K562 (cell line): ENCODE data around the gene JAK3. TPM values are rescaled to one million over a fixed set of nuclear protein-coding genes. Genes with fewer than 3 reads are reported as not detected.

Source experiments
- ATAC-seq: fragments of 200-7000 bp; cut with Tn5 transposase; 3 replicates; pipeline ENCODE4 v1.9.1; 2020; ENCODE audit warnings: moderate library complexity
- BruUV-seq: library from RNA; stranded (reverse); fragments of 400-500 nt; replicated peaks from 2 replicates; lab custom pipeline; 2021; lab: Mats Ljungman, UMichigan
- CTCF ChIA-PET: fragments of 300-600 bp; formaldehyde crosslinking; extraction: SDS; loops from one replicate; lab custom pipeline; 2021; ENCODE audit warnings: low intra/inter-chr PET ratio; lab: Yijun Ruan, JAX
- POLR2A ChIA-PET: fragments of 300-600, 350-650 bp; sonication (Branson Sonifier 250); formaldehyde crosslinking; extraction: SDS; loops from one replicate; lab custom pipeline; 2021; ENCODE audit warnings: antibody characterized with exemption, inconsistent platforms; lab: Yijun Ruan, JAX
- DNase-seq, 4 experiments: peaks; one replicate each; pipeline versions ENCODE4 v3.0.0 to v3.0.0-alpha.2; 2011 to 2018; ENCODE audit warnings: low spot score in 3 of 4, mixed read lengths in 3 of 4; ENCODE audit errors: extremely low read depth in 1 of 4
- FAIRE-seq: peaks from 2 replicates; lab custom pipeline; 2011; peaks lifted over from hg19 to GRCh38; lab: Jason Lieb, UNC
- H2AFZ ChIP-seq: 2 replicates; pipeline ENCODE4 v1.6.0; 2011; ENCODE audit warnings: low read depth, low read length, control low read depth, inconsistent platforms
- H3K27ac ChIP-seq: fragments of 200-600 bp; 3 replicates; pipeline ENCODE4 v1.8.0; 2011; ENCODE audit warnings: low read depth, mild to moderate bottlenecking, control low read depth, inconsistent platforms, low read length, moderate library complexity, mixed read lengths; ENCODE audit errors: extremely low read depth
- H3K27me3 ChIP-seq, 2 experiments: fragments of 300-600 bp in 1 of 2; 2 replicates in 1 of 2; 3 replicates in 1 of 2; pipeline versions ENCODE4 v1.6.0 to v1.8.0; 2011; ENCODE audit warnings: inconsistent platforms in 2 of 2, low read length in 2 of 2, mild to moderate bottlenecking in 1 of 2, mixed read lengths in 1 of 2, moderate library complexity in 1 of 2; ENCODE audit not compliant: control insufficient read depth in 2 of 2, insufficient read depth in 2 of 2
- H3K36me3 ChIP-seq: fragments of 300-600 bp; 3 replicates; pipeline ENCODE4 v1.8.0; 2011; ENCODE audit warnings: mild to moderate bottlenecking, low read length, inconsistent platforms; ENCODE audit not compliant: control insufficient read depth, insufficient read depth
- H3K4me1 ChIP-seq, 2 experiments: fragments of 200-600 bp in 1 of 2; replicated peaks in 1 of 2; 2 replicates in 1 of 2; 3 replicates in 1 of 2; pipeline versions ENCODE4 v1.5.1 to v1.8.0; 2011; ENCODE audit warnings: inconsistent platforms in 2 of 2, low read length in 2 of 2, mild to moderate bottlenecking in 1 of 2, mixed read lengths in 1 of 2, moderate library complexity in 1 of 2; ENCODE audit not compliant: control insufficient read depth in 2 of 2, insufficient read depth in 2 of 2
- H3K4me2 ChIP-seq: 2 replicates; pipeline ENCODE4 v1.6.1; 2011; ENCODE audit warnings: low read length, control low read depth, inconsistent platforms, mixed read lengths; ENCODE audit not compliant: insufficient read depth
- H3K4me3 ChIP-seq: fragments of 200-600 bp; sonication (generic), shearing (Covaris generic); 2 replicates; pipeline ENCODE4 v1.5.1; 2016; ENCODE audit warnings: control low read depth, inconsistent platforms
- H3K79me2 ChIP-seq: fragments of 200-600 bp; 3 replicates; pipeline ENCODE4 v1.8.0; 2011; ENCODE audit warnings: low read length, inconsistent platforms; ENCODE audit not compliant: control insufficient read depth, insufficient read depth
- H3K9ac ChIP-seq, 2 experiments: 2 replicates each; pipeline versions ENCODE4 v1.6.0 to v1.6.1; 2011; ENCODE audit warnings: low read depth in 2 of 2, low read length in 2 of 2, control low read depth in 1 of 2, inconsistent platforms in 1 of 2, mild to moderate bottlenecking in 1 of 2, mixed read lengths in 1 of 2; ENCODE audit not compliant: insufficient read depth in 1 of 2
- H3K9me1 ChIP-seq: one replicate; pipeline ENCODE4 v1.6.0; 2011; ENCODE audit warnings: inconsistent platforms, mild to moderate bottlenecking, low read length, moderate library complexity; ENCODE audit not compliant: control insufficient read depth, insufficient read depth
- H3K9me3 ChIP-seq: replicated peaks from 2 replicates; pipeline ENCODE4 v1.5.1; 2011; ENCODE audit warnings: low read depth, low read length, inconsistent platforms; ENCODE audit not compliant: control insufficient read depth, insufficient read depth
- H4K20me1 ChIP-seq: replicated peaks from 2 replicates; pipeline ENCODE4 v1.6.1; 2011; ENCODE audit warnings: low read length, inconsistent platforms, mixed read lengths; ENCODE audit not compliant: control insufficient read depth, insufficient read depth
- ATF7 ChIP-seq: fragments of 450-650 bp; IDR thresholded peaks from 2 replicates; pipeline ENCODE4 v1.7.1; 2014; ENCODE audit warnings: mild to moderate bottlenecking, moderate library complexity
- ETV1 ChIP-seq: fragments of 450-650 bp; conservative IDR thresholded peaks from 2 replicates; pipeline ENCODE4 v1.6.1; 2016; ENCODE audit warnings: missing genetic modification characterization, control low read depth, low read depth, missing compliant biosample characterization
- FOXK1 ChIP-seq: sonication (generic); formaldehyde crosslinking; IDR thresholded peaks from 2 replicates; pipeline ENCODE4 v1.8.0; 2022; ENCODE audit warnings: missing genetic modification reagents, mild to moderate bottlenecking, borderline replicate concordance
- GABPB1 ChIP-seq: sonication (generic); formaldehyde crosslinking; IDR thresholded peaks from 2 replicates; pipeline ENCODE4 v1.8.0; 2022; ENCODE audit warnings: mild to moderate bottlenecking, missing genetic modification reagents
- HNRNPH1 ChIP-seq: fragments of 200-400 bp; formaldehyde crosslinking; optimal IDR thresholded peaks from 2 replicates; pipeline ENCODE3; 2017; ENCODE audit warnings: low read depth, mild to moderate bottlenecking, low read length, moderate library complexity
- KDM1A ChIP-seq, 2 experiments: fragments of 450-650 bp; IDR thresholded peaks; 2 replicates each; pipeline ENCODE4 v1.6.1; 2016; ENCODE audit warnings: mild to moderate bottlenecking in 2 of 2
- KDM5B ChIP-seq: fragments of 200-600 bp; sonication (generic); IDR thresholded peaks from 2 replicates; pipeline ENCODE4 v1.6.1; 2012; ENCODE audit warnings: low read depth, mild to moderate bottlenecking, moderate library complexity, low read length, control low read depth, inconsistent platforms; ENCODE audit not compliant: insufficient replicate concordance
- PHF21A ChIP-seq: fragments of 450-650 bp; IDR thresholded peaks from 2 replicates; pipeline ENCODE4 v1.6.1; 2017; ENCODE audit warnings: low read depth, borderline replicate concordance
- POLR2B ChIP-seq: fragments of 450-650 bp; IDR thresholded peaks from 2 replicates; pipeline ENCODE4 v1.6.1; 2018; ENCODE audit warnings: low read depth; ENCODE audit not compliant: partially characterized antibody
- SREBF2 ChIP-seq: sonication (generic); formaldehyde crosslinking; IDR thresholded peaks from 2 replicates; pipeline ENCODE4 v1.4.0; 2020; ENCODE audit warnings: mild to moderate bottlenecking, missing genetic modification reagents
- TCFL5 ChIP-seq: fragments of 250-450 bp; sonication (Bioruptor Pico); conservative IDR thresholded peaks from 2 replicates; pipeline ENCODE4 v1.6.1; 2021; ENCODE audit warnings: mild to moderate bottlenecking, moderate library complexity, matching md5 sums
- ZEB2 ChIP-seq: fragments of 450-650 bp; IDR thresholded peaks from 2 replicates; pipeline ENCODE4 v1.6.1; 2016
- ZNF184 ChIP-seq: sonication (generic); formaldehyde crosslinking; IDR thresholded peaks from 2 replicates; pipeline ENCODE4 v1.5.0; 2020; ENCODE audit warnings: missing genetic modification reagents
- ZNF263 ChIP-seq: sonication (generic); formaldehyde crosslinking; IDR thresholded peaks from 2 replicates; pipeline ENCODE4 v1.8.0; 2022; ENCODE audit warnings: mild to moderate bottlenecking, missing genetic modification reagents, borderline replicate concordance
- ZNF445 ChIP-seq: fragments of 250-450 bp; sonication (Bioruptor Pico); IDR thresholded peaks from 2 replicates; pipeline ENCODE4 v1.4.0; 2020; ENCODE audit warnings: low read depth, mild to moderate bottlenecking, moderate library complexity
- ZNF586 ChIP-seq: fragments of 450-650 bp; formaldehyde crosslinking; conservative IDR thresholded peaks from 2 replicates; pipeline ENCODE4 v1.4.0; 2020; ENCODE audit warnings: mild to moderate bottlenecking, moderate library complexity
- ZNF707 ChIP-seq: fragments of 250-450 bp; sonication (Bioruptor Pico); conservative IDR thresholded peaks from 2 replicates; pipeline ENCODE4 v1.8.0; 2022; ENCODE audit warnings: inconsistent platforms, mild to moderate bottlenecking, moderate library complexity
- ZSCAN32 ChIP-seq: fragments of 450-650 bp; formaldehyde crosslinking; IDR thresholded peaks from 2 replicates; pipeline ENCODE4 v1.4.0; 2020; ENCODE audit warnings: mild to moderate bottlenecking, moderate library complexity
- WGBS: fragments of 100-300 bp; shearing (Covaris generic); methylation state at CpG from one replicate; pipeline ENCODE4 v1.1.6; 2016; ENCODE audit warnings: low coverage, mixed read lengths; ENCODE audit not compliant: insufficient coverage; ENCODE audit errors: missing lambda C conversion rate; 5-methylcytosine and 5-hydroxymethylcytosine counted together
- in situ Hi-C: fragments of 300-500 bp; cut with MboI; formaldehyde crosslinking; loops from 4 replicates; pipeline ENCODE4 v1.15.0; 2018; ENCODE audit warnings: inconsistent platforms, mixed read lengths
- intact Hi-C: fragments of 100-400 bp; cut with micrococcal nuclease; formaldehyde crosslinking; loops from 2 replicates; pipeline ENCODE4 v1.14.2; 2022
- polyA plus RNA-seq, 8 experiments: library from polyadenylated mRNA; depleted of rRNA in 4 of 8; stranded (reverse) in 5 of 8; unstranded in 3 of 8; fragments of >200 nt; fragmentation: Nextera tagmentation in 2 of 8; fragmentation: Illumina TruSeq in 1 of 8; extraction: Ambion mirVana in 2 of 8; extraction: Trizol in 1 of 8; gene quantifications; 2 replicates each; pipeline versions ENCODE4 v1.2.1 to v1.2.3, GENCODE V29; 2011 to 2014; ENCODE audit warnings: inconsistent platforms in 1 of 8, missing spikeins in 1 of 8
- total RNA-seq, 7 experiments: library from RNA; depleted of rRNA in 6 of 7; stranded (reverse); fragments of >200 nt in 6 of 7; fragmentation: Illumina TruSeq in 2 of 7; extraction: Trizol in 2 of 7; gene quantifications; 2 replicates each; pipeline versions ENCODE4 v1.2.1 to v1.2.3, GENCODE V29; 2011 to 2021; ENCODE audit warnings: low replicate concordance in 1 of 7

Gene JAK3
- total and polyA plus RNA-seq, 9 of the 15 experiments (the other 6 are each of a cell fraction or from before 2014, with no cell fraction given) = 0.01 to 0.18 (median 0.07) TPM; not detected in 1

DNA sequence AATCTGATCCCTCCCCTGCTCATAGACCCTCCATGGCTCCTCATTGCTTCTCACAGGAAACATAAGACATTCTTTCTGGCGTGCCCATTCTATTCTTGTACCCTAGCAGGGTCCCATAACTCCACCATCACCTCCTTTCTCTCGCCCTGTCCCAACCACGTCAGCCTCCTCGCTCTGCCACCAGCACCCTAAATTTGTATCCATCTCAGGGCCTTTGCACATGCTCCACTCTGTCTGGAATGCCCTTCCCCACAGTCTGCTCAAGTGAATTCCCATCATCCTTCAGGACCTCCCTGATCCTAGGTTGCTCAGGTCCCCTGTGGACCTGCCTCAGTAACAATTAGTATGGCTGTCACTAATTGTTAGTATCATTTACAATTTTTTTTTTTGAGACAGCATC lies 42.4 kb downstream of the JAK3 start:
- 4% methylated on average over 4 of the region's 4 CpGs for WGBS
- H3K9me1 ChIP-seq = no peaks in the 10 kb centered on the region
- ChIA-PET CTCF (no interaction called here), POLR2A (no interaction called here)
- no peak overlapping the region for H3K4me3 ChIP-seq
- no peak overlapping the region for H3K9ac ChIP-seq
- ATAC-seq (no peak), FAIRE-seq (no peak), DNase-seq (no peak)
- intact Hi-C loops = no loop called here
- peaks cover 0 to 6% of the 10 kb centered on the region in 2 experiments; a peak in 2 of 5 replicates for H3K4me1 ChIP-seq
- peaks cover 9 to 38% of the 10 kb centered on the region in 2 experiments; a peak in 4 of 5 replicates for H3K27me3 ChIP-seq
- no peak overlapping the region for H3K4me2 ChIP-seq
- H2AFZ ChIP-seq = no peak overlapping the region
- in situ Hi-C loops = no loop called here
- no peaks in the 10 kb centered on the region for H3K9me3 ChIP-seq
- no peaks in the 10 kb centered on the region for H3K79me2 ChIP-seq
- TF ChIP-seq POLR2B (no peak), ZNF263 (CRISPR knock-in tag) (0 out of 2 replicates have a peak, but pooled peaks have one; percentile 28)
- no peak overlapping the region for H3K27ac ChIP-seq
- no peaks in the 10 kb centered on the region for H4K20me1 ChIP-seq
- no peaks in the 10 kb centered on the region for H3K36me3 ChIP-seq
- no TSS peak for BruUV-seq

DNA sequence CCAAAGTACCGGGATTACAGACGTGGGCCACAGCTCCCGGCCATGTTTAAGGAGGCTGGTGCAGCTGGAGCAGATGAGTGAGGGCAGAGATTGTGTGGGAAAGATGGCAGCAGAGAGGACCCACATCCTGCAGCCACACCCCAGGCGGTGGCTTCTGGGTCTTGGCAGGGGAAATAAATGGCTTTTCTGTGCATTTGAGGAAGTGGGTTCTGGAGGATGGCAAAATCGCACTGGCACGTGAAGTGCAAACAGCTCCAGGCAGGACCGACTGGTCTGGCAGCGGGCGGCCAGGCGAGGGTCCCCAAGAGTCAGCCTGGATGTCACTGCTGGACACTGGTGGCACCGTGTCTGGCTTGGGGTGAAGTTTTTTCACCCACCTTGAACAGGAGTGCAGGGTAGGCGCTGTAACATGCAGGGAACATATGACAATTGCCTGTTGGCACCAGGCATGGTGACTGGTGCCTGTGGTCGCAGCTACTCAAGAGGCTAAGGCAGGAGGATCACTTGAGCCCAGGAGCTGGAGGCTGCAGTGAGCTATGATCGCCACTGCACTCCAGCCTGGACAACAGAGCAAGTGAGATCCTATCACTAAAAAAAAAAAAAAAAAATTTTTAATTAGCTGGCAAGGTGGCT lies 44.4 kb downstream of the JAK3 start:
- 6% methylated on average over 14 of the region's 14 CpGs for WGBS
- intact Hi-C loops = no loop called here
- Histone ChIP-seq H3K27me3 (peaks cover 2 to 30% of the 10 kb centered on the region in 2 experiments; a peak in 4 of 5 replicates), H3K9me1 (no peaks in the 10 kb centered on the region), H4K20me1 (no peaks in the 10 kb centered on the region), H3K4me2 (no peak overlapping the region), H3K27ac (no peak overlapping the region), H3K36me3 (no peaks in the 10 kb centered on the region), H3K9me3 (no peaks in the 10 kb centered on the region), H3K9ac (peak overlapping the region in 1 of 2 experiments; percentile 52; a peak in 2 of 4 replicates), H3K79me2 (no peaks in the 10 kb centered on the region), H2AFZ (no peak overlapping the region), H3K4me1 (peaks cover 0 to 6% of the 10 kb centered on the region in 2 experiments; a peak in 2 of 5 replicates), H3K4me3 (no peak overlapping the region)
- ATAC-seq (no peak), FAIRE-seq (no peak), DNase-seq (no peak)
- ChIA-PET CTCF (no interaction called here), POLR2A (interaction anchor here (1.5 kb wide), 1 partner anchor 21 kb away, joined by 4 read pairs; no protein-coding TSS in a partner anchor)
- in situ Hi-C loops = no loop called here
- BruUV-seq = no TSS peak
- TF ChIP-seq KDM5B (no peak), ZNF445 (CRISPR knock-in tag) (no peak), ZSCAN32 (CRISPR knock-in tag) (no peak), TCFL5 (CRISPR knock-in tag) (no peak), ZNF707 (no peak), FOXK1 (CRISPR knock-in tag) (no peak), ZNF184 (CRISPR knock-in tag) (no peak), HNRNPH1 (no peak), SREBF2 (CRISPR knock-in tag) (no peak), PHF21A (no peak), ETV1 (tag) (no peak), ATF7 (no peak), KDM1A (IDR thresholded peaks at IDR 0.05) (no peak), ZNF586 (CRISPR knock-in tag) (no peak), ZEB2 (no peak), GABPB1 (CRISPR knock-in tag) (no peak)
